Testis (tissue), 2 donors: Measurements from ENCODE around the gene PLBD1.

ENCODE experiments used
- CTCF ChIP-seq, 3 experiments: fragments of 450-650 bp in 2 of 3; fragments of 200-600 bp in 1 of 3; sonication (generic) in 1 of 3; IDR thresholded peaks; one replicate each; pipeline ENCODE4 v1.5.1; 2016 to 2019; ENCODE audit warnings: antibody characterized with exemption in 3 of 3, mild to moderate bottlenecking in 2 of 3, moderate library complexity in 1 of 3
- POLR2A ChIP-seq: fragments of 450-650 bp; IDR thresholded peaks from one replicate; pipeline ENCODE4 v1.6.1; 2017; ENCODE audit warnings: antibody characterized with exemption, mild to moderate bottlenecking, moderate library complexity

- TF ChIP-seq CTCF (IDR thresholded peaks at IDR 0.05), result no peak
- no peak for TF ChIP-seq POLR2A
Measured at GRCh38 chr12:14588571-14588970, 20.9 kb upstream of the PLBD1 start.
